GM23338 (cell line): Measurements from ENCODE around the gene GOLGA7B. TPM values are rescaled to one million over a fixed set of nuclear protein-coding genes. Genes with fewer than 3 reads are reported as not detected.

Source experiments
- ATAC-seq: fragments of 200-7000 bp; cut with Tn5 transposase; 3 replicates; pipeline ENCODE4 v1.9.1; 2020
- DNase-seq: peaks from one replicate; pipeline ENCODE4 v3.0.0-alpha.2; 2015; ENCODE audit warnings: low spot score
- H2AFZ ChIP-seq: fragments of 200-600 bp; sonication (generic); 2 replicates; pipeline ENCODE4 v1.8.0; 2016; ENCODE audit warnings: antibody characterized with exemption, mild to moderate bottlenecking, moderate library complexity
- H3F3A ChIP-seq: fragments of 200-600 bp; sonication (generic); replicated peaks from 2 replicates; pipeline ENCODE4 v1.8.0; 2017; ENCODE audit warnings: antibody characterized with exemption, mixed run types, low read depth
- H3K27ac ChIP-seq: fragments of 200-600 bp; sonication (generic); 2 replicates; pipeline ENCODE4 v1.6.1; 2016; ENCODE audit warnings: low read depth
- H3K27me3 ChIP-seq: fragments of 200-600 bp; sonication (generic); 2 replicates; pipeline ENCODE4 v1.8.0; 2016; ENCODE audit warnings: mild to moderate bottlenecking, mixed run types, moderate library complexity; ENCODE audit not compliant: insufficient read depth
- H3K36me3 ChIP-seq: fragments of 200-600 bp; sonication (generic); 2 replicates; pipeline ENCODE4 v1.8.0; 2016; ENCODE audit warnings: mild to moderate bottlenecking; ENCODE audit not compliant: insufficient read depth
- H3K4me1 ChIP-seq: fragments of 200-600 bp; sonication (generic); 2 replicates; pipeline ENCODE4 v1.8.0; 2016; ENCODE audit warnings: mild to moderate bottlenecking, moderate library complexity; ENCODE audit not compliant: insufficient read depth
- H3K4me2 ChIP-seq: fragments of 200-600 bp; sonication (generic); 2 replicates; pipeline ENCODE4 v1.7.1; 2017; ENCODE audit warnings: mixed run types
- H3K4me3 ChIP-seq: fragments of 200-600 bp; sonication (generic); 2 replicates; pipeline ENCODE4 v1.6.1; 2016; ENCODE audit warnings: mixed run types
- H3K79me2 ChIP-seq: fragments of 200-600 bp; sonication (generic); replicated peaks from 2 replicates; pipeline ENCODE4 v1.8.0; 2017; ENCODE audit warnings: mild to moderate bottlenecking; ENCODE audit not compliant: insufficient read depth
- H3K9me2 ChIP-seq: fragments of 200-600 bp; sonication (generic); 2 replicates; pipeline ENCODE4 v1.8.0; 2017; ENCODE audit not compliant: insufficient read depth
- H4K20me1 ChIP-seq: fragments of 200-600 bp; sonication (generic); replicated peaks from 2 replicates; pipeline ENCODE4 v1.8.0; 2017; ENCODE audit warnings: mild to moderate bottlenecking; ENCODE audit not compliant: insufficient read depth
- H3K27ac Mint-ChIP-seq: 2 replicates; pipeline ENCODE4 v1.8.0; 2020; ENCODE audit warnings: inconsistent platforms, mild to moderate bottlenecking, moderate library complexity, mixed read lengths
- H3K27me3 Mint-ChIP-seq: 3 replicates; pipeline ENCODE4 v1.8.0; 2022; ENCODE audit warnings: low read depth, mild to moderate bottlenecking, moderate library complexity, mixed read lengths, inconsistent platforms; ENCODE audit not compliant: insufficient read depth, poor library complexity
- H3K36me3 Mint-ChIP-seq: 3 replicates; pipeline ENCODE4 v1.8.0; 2021; ENCODE audit warnings: low read depth, mild to moderate bottlenecking, inconsistent platforms, moderate library complexity, mixed read lengths
- H3K4me1 Mint-ChIP-seq: 3 replicates; pipeline ENCODE4 v1.8.0; 2020; ENCODE audit warnings: mild to moderate bottlenecking, inconsistent platforms, mixed read lengths
- H3K4me3 Mint-ChIP-seq: 3 replicates; pipeline ENCODE4 v1.8.0; 2021; ENCODE audit warnings: moderate library complexity, mild to moderate bottlenecking, inconsistent platforms, mixed read lengths
- H3K9me3 Mint-ChIP-seq: 3 replicates; pipeline ENCODE4 v1.8.0; 2020; ENCODE audit warnings: moderate library complexity, mild to moderate bottlenecking, inconsistent platforms, mixed read lengths
- CREB1 ChIP-seq: fragments of 250-450 bp; sonication (Bioruptor Pico); IDR thresholded peaks from 2 replicates; pipeline ENCODE4 v1.5.0; 2020; ENCODE audit warnings: low read depth, mild to moderate bottlenecking, moderate library complexity
- EZH2 ChIP-seq: fragments of 200-600 bp; sonication (generic); IDR thresholded peaks from one replicate; pipeline ENCODE4 v1.8.0; 2017; ENCODE audit warnings: antibody characterized with exemption, mild to moderate bottlenecking, low read depth; ENCODE audit not compliant: unreplicated experiment
- NANOG ChIP-seq: IDR thresholded peaks from 2 replicates; pipeline ENCODE4 v1.6.1; 2016; ENCODE audit warnings: antibody characterized with exemption, borderline replicate concordance
- POLR2AphosphoS5 ChIP-seq: IDR thresholded peaks from 2 replicates; pipeline ENCODE4 v1.6.1; 2016; ENCODE audit warnings: antibody characterized with exemption, low read depth
- STAT1 ChIP-seq: IDR thresholded peaks from one replicate; pipeline ENCODE4 v1.6.1; 2016; ENCODE audit warnings: antibody characterized with exemption; ENCODE audit not compliant: unreplicated experiment
- ZNF114 ChIP-seq: fragments of 250-450 bp; sonication (Bioruptor Pico); IDR thresholded peaks from 2 replicates; pipeline ENCODE4 v1.5.0; 2020; ENCODE audit warnings: mild to moderate bottlenecking, moderate library complexity
- ZNF331 ChIP-seq: fragments of 250-450 bp; sonication (Bioruptor Pico); IDR thresholded peaks from 2 replicates; pipeline ENCODE4 v1.5.0; 2020; ENCODE audit warnings: low read depth, mild to moderate bottlenecking, moderate library complexity
- polyA plus RNA-seq: library from polyadenylated mRNA; unstranded; fragments of >200 nt; fragmentation: Nextera tagmentation; extraction: Ambion mirVana; gene quantifications from 2 replicates; pipeline ENCODE4 v1.2.1, GENCODE V29; 2016
- total RNA-seq: library from RNA; depleted of rRNA; stranded (reverse); fragments of >200 nt; shearing (Covaris generic); gene quantifications from 2 replicates; pipeline ENCODE4 v1.2.3, GENCODE V29; 2014
- TF ChIP-seq, protein P1 (sequence below): IDR thresholded peaks from 2 replicates; pipeline ENCODE4 v1.6.1; 2016; ENCODE audit warnings: antibody characterized with exemption
- TF ChIP-seq, protein P2 (sequence below): IDR thresholded peaks from one replicate; pipeline ENCODE4 v1.6.1; 2018; ENCODE audit warnings: antibody characterized with exemption; ENCODE audit not compliant: unreplicated experiment

The GOLGA7B gene
- total and polyA plus RNA-seq, 2 experiments from 2014 or later = 0.14 to 0.15 TPM

DNA sequence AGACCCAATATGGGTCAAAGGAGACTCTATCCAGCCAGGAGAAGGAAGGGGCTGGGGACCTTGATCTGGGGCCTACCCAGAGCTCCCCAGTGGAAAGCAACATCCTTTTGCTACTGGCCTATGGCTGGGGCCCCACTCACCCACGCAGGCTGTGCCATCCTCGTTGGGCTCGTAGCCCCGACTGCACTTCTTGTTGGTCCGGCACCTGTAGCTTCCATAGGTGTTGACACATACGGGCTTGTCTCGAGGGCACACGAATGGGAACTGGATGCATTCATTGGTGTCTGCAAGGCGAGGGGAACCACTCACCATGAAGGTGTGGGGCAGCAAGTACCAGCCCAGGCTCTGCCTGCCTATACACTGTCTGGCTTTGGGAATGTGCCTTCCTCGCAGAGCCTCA, 30.5 kb downstream of the GOLGA7B start:
- H3K27me3 ChIP-seq = no peaks in the 10 kb centered on the region
- no peak for DNase-seq
- H3K4me3 ChIP-seq = no peak overlapping the region
- no peak overlapping the region for H3K27ac ChIP-seq
- no peaks in the 10 kb centered on the region for H3F3A ChIP-seq
- Mint-ChIP-seq H3K27ac (no peak overlapping the region), H3K36me3 (no peaks in the 10 kb centered on the region), H3K4me1 (peaks cover 15% of the 10 kb centered on the region), H3K9me3 (no peaks in the 10 kb centered on the region), H3K27me3 (peaks cover 25% of the 10 kb centered on the region), H3K4me3 (no peak overlapping the region)
- H3K4me1 ChIP-seq = peaks cover 10% of the 10 kb centered on the region; the same call in 1 of the 2 replicates
- H2AFZ ChIP-seq = no peak overlapping the region
- TF ChIP-seq POLR2AphosphoS5 (no peak), ZNF114 (CRISPR knock-in tag) (no peak), STAT1 (no peak), NANOG (no peak), CREB1 (CRISPR knock-in tag) (no peak), EZH2 (no peak)
- TF ChIP-seq, protein P1, sequence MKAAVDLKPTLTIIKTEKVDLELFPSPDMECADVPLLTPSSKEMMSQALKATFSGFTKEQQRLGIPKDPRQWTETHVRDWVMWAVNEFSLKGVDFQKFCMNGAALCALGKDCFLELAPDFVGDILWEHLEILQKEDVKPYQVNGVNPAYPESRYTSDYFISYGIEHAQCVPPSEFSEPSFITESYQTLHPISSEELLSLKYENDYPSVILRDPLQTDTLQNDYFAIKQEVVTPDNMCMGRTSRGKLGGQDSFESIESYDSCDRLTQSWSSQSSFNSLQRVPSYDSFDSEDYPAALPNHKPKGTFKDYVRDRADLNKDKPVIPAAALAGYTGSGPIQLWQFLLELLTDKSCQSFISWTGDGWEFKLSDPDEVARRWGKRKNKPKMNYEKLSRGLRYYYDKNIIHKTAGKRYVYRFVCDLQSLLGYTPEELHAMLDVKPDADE = no peak
- TF ChIP-seq, protein P2, sequence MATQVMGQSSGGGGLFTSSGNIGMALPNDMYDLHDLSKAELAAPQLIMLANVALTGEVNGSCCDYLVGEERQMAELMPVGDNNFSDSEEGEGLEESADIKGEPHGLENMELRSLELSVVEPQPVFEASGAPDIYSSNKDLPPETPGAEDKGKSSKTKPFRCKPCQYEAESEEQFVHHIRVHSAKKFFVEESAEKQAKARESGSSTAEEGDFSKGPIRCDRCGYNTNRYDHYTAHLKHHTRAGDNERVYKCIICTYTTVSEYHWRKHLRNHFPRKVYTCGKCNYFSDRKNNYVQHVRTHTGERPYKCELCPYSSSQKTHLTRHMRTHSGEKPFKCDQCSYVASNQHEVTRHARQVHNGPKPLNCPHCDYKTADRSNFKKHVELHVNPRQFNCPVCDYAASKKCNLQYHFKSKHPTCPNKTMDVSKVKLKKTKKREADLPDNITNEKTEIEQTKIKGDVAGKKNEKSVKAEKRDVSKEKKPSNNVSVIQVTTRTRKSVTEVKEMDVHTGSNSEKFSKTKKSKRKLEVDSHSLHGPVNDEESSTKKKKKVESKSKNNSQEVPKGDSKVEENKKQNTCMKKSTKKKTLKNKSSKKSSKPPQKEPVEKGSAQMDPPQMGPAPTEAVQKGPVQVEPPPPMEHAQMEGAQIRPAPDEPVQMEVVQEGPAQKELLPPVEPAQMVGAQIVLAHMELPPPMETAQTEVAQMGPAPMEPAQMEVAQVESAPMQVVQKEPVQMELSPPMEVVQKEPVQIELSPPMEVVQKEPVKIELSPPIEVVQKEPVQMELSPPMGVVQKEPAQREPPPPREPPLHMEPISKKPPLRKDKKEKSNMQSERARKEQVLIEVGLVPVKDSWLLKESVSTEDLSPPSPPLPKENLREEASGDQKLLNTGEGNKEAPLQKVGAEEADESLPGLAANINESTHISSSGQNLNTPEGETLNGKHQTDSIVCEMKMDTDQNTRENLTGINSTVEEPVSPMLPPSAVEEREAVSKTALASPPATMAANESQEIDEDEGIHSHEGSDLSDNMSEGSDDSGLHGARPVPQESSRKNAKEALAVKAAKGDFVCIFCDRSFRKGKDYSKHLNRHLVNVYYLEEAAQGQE = no peak
- H3K79me2 ChIP-seq = no peaks in the 10 kb centered on the region
- H4K20me1 ChIP-seq = no peaks in the 10 kb centered on the region
- H3K4me2 ChIP-seq = no peak overlapping the region
- ATAC-seq = no peak
- H3K36me3 ChIP-seq = no peaks in the 10 kb centered on the region
- H3K9me2 ChIP-seq = peaks cover 14% of the 10 kb centered on the region

DNA sequence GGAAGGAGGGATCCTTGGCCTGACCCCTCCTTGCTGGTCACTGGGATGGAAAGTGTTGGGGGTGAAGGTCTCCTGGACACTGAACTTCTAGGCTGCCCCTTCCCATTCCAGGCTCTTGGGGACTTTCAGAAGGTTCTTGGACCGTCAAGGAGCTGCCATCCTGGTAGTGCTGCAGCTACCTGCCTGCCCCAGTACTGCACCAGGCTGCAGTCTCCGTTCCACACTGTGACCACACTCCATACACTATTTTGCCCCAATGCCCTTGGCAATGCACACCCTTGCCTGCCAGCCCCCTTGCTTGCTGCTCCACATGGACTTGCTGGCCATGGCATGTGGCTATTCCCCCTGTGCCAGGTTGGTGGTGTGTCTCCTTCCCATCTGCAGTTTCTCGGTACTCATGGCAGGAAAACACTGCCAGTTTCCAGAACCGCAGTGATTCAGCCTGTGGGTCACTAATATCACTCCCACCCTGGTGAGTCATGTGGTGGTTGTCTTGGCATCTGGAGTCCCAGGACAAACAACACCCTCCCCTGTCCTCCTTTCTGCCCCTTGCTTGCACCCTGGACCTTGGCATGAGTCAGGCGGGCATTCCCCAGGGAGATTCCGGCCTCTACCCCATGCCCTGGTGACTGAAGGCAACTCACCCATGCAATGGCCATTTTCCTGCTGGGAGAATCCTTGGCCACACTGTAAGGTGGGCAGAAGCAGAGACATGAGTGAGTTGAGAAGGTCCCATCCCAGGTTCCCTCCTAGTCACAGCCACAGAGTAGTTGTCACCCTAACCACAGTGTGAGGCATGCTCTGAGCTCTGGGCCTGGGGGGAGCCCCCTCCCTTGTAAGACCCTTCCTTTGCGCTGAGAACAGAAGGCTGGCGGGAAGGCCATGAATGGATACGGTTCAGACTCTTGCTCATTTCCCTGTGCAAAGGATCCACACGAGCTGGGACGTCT, 32.8 kb downstream of the GOLGA7B start:
- H3K4me2 ChIP-seq = no peak overlapping the region
- H3K27ac ChIP-seq = no peak overlapping the region
- peaks cover 14% of the 10 kb centered on the region for H3K9me2 ChIP-seq
- H3K4me3 ChIP-seq = no peak overlapping the region
- H3K36me3 ChIP-seq = no peaks in the 10 kb centered on the region
- peaks cover 22% of the 10 kb centered on the region for H3K27me3 Mint-ChIP-seq
- no peaks in the 10 kb centered on the region for H3F3A ChIP-seq
- ATAC-seq = no peak
- no peaks in the 10 kb centered on the region for H3K4me1 ChIP-seq
- DNase-seq = no peak
- H3K9me3 Mint-ChIP-seq = no peaks in the 10 kb centered on the region
- H2AFZ ChIP-seq = no peak overlapping the region
- H3K4me3 Mint-ChIP-seq = no peak overlapping the region
- peaks cover 8% of the 10 kb centered on the region; the same call in 2 of the 3 replicates for H3K4me1 Mint-ChIP-seq
- H3K27ac Mint-ChIP-seq = no peak overlapping the region
- no peaks in the 10 kb centered on the region for H4K20me1 ChIP-seq
- H3K36me3 Mint-ChIP-seq = no peaks in the 10 kb centered on the region
- no peaks in the 10 kb centered on the region for H3K27me3 ChIP-seq
- H3K79me2 ChIP-seq = no peaks in the 10 kb centered on the region
- TF ChIP-seq ZNF331 (no peak), ZNF114 (CRISPR knock-in tag) (no peak)
- TF ChIP-seq, protein P1 = no peak
